Activated CD4-positive, alpha-beta T cell treated with anti-CD3 and anti-CD28 coated beads for 48 hours (primary cell): Measurements from ENCODE around the gene DUT.

Experiments used
- DNase-seq: peaks from one replicate; pipeline ENCODE4 v3.0.0-alpha.2; 2020

Gene DUT

DNA sequence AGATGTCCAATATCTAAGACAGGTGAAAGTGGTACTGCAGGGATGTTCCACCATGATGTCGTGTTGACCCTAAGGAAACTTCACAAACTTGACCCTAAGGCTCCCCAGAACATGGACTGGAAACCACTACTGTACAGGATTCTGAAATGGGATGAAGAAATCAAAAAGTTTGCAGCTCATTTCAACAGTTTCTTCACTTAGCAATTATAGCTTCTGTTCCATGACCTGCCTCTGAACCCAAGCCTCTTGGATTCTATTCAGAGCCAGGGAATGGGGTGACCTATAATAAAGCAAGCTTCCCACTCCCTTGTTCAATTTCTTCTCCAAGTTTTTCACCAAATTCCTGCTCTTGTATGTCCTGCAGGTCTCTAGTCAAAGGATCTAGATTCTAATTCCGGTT lies 40.7 kb downstream of the DUT start:
- no peak for DNase-seq

DNA sequence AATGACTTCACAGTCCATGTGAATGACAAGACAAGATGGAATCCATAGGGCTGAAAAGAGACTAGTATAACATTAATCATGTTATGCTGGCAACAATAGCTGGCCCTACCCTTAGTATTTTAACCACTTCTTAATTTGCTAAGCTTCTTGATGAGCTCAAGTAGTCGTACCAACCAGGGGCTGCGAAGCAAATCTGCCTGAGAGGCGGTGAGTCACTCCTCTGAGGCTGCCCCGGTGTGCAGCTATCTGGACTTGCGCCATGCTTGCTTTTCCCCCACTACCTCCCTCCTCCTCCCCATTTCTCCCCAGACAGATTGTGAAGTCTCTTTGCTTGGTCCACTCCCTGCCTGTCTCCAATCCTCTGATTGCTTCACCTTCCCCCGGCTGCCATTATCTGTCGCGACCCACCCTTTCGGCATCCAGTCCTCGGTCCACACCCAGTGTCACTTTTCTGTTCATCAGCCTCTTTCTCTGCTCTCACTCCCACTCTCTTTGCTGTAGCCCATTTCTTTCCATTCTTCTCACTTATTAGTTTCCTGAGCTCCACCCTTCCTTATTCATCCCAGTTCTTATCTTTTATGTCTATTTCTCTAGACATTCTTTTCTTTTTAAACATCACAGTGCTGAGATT lies 42.7 kb downstream of the DUT start:
- no peak for DNase-seq

GRCh38 chr15:48374472-48374871 lies 43.2 kb downstream of the DUT start:
- DNase-seq, result no peak

GRCh38 chr15:48375767-48376166 lies 44.5 kb downstream of the DUT start:
- no peak for DNase-seq

- DNase-seq, result no peak
Observed at GRCh38 chr15:48380198-48380597, 49.0 kb downstream of the DUT start.

DNA sequence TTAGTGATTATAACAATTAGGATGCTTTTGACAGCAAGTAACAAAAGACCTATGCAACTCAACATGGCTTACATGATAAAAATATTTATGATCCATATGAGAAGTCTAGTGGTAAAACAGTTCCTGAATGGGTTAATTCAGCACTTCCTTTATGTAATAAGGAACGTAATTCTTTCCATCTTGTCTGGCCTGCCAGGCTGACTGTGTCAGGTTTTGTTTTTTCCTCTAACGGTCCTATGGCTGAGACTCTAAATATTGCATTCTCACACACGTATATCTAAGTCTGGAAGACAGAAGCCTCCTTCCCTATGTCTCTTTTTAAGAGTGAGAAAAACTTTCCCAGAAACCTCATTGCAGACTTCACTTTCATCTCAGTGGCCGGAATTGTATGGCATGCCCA lies 50.6 kb downstream of the DUT start:
- no peak for DNase-seq

GRCh38 chr15:48383031-48383430 lies 51.8 kb downstream of the DUT start:
- DNase-seq, result no peak

DNA sequence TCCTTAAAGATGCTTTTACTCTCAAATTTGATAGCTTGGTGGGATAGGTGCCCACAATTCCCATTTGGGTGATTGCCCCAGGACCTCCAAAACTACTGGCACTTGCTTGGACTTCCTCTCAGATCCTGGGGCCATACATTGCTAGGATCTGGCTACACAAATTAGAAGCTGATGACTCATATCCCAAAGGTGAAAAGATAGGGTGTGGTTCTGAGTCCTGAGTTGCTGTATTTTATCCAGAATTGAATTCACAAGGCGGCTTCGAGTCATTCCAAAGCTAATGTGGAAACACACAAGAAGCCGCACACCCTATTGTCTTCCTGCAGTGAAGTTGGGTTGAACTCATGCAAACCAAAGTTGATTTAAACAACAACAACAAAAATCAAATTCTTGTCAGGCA lies 53.4 kb downstream of the DUT start:
- DNase-seq, result no peak

GRCh38 chr15:48385031-48385830 lies 54.0 kb downstream of the DUT start:
- DNase-seq, result no peak

DNA sequence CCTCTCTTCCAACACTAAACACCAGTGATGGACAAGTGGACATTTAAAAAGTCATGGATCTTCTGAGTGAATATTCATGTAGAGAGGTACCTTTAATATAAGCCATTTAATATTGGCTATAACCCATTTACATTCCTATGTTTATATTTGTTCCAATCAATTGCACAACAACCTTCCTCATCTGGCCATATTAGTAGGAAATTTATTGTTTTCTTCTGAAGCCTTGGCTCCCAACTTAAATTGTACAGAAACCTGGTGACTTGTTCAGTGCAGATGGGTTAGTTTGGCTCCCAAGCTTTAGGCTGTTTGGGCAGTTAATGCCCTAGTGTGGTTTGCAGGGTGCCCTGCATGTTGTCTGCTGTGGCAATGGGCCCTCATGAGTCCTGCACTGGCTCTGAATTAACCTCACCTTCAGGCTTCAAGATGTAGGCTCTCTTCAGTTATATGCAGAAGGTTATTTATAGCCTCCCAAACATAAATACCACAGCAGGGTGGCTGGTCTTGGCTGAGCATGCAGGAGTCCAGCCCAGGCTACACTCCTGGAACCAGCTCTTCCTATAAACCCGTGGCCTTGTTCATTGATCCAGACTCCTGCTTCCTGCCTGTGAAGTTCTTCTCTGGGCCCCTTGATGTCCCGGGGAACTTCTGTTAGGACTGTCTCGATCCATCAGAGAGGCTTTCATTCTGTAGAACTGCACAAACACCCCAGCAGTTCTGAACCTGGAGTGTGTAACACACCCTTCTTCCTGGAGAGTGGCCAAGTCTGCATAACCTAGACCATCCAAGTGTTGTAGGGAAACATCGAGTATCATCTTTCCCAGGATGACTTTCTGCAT lies 57.0 kb downstream of the DUT start:
- no peak for DNase-seq

DNA sequence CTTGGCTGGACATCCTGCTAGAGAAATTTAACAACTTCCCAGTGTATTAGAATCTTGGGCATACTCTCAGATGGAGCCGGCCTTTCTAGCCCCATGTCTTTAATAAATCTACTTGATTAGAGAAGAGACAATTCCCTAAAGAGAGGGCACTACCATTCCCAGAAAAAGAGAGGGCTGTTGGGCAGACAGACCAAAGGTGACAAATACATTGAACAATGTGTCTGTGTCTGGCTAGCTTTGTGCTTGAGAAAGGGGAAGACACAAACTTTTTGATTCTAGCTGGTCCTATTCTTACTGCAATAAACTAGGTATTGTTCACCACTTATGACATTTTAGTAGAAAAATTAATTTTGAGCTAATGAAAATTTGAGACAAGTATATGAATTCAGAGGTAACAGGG lies 57.7 kb downstream of the DUT start:
- no peak for DNase-seq

- DNase-seq, result no peak
Observed at GRCh38 chr15:48389691-48390143, 58.5 kb downstream of the DUT start.

DNA sequence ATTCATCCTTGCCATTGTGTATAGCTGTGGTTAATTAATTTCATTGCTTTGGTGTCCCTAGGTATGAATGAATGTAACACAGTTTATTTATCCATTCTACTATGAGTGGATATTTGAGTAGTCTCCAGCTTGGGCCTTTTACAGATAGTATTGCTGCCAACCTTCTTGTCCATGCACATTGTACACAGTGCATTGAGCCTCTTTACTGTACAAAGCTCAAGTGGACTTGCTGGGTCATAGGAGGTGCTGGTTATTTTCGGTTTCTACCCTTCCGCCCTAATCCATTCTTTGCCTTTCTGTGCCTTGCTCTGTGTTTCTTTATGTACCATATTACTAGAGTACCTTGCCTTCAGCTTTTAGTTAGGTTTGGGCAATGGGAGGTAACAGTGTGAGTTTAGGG lies 60.7 kb downstream of the DUT start:
- DNase-seq, result no peak

DNA sequence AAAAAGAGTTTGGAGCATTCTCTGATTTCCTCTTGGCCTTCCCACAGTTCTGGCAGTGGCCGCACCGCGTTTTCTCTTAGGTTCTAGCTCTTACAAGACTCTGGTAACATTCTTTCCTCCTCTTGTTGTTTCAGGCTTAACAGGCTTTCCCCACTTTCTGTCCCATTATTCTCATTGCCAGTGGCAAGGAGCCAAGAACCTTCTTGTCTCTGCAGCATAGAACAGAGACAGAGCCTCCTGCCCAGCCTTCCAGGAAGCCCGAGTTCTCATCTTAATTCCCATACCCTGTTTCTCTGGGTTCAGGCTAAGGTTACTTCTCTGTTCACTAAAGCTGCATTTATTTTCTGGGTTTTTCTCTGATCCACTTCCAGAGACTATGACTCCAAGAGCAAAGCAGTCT lies 61.1 kb downstream of the DUT start:
- DNase-seq, result no peak
